GOT3 (cell line): ENCODE measurements around the gene BTG4.

Source experiments
- DNase-seq: peaks from one replicate; lab custom pipeline; 2025; ENCODE audit warnings: mixed read lengths; lab: John Stamatoyannopoulos, UW

The BTG4 gene

DNA sequence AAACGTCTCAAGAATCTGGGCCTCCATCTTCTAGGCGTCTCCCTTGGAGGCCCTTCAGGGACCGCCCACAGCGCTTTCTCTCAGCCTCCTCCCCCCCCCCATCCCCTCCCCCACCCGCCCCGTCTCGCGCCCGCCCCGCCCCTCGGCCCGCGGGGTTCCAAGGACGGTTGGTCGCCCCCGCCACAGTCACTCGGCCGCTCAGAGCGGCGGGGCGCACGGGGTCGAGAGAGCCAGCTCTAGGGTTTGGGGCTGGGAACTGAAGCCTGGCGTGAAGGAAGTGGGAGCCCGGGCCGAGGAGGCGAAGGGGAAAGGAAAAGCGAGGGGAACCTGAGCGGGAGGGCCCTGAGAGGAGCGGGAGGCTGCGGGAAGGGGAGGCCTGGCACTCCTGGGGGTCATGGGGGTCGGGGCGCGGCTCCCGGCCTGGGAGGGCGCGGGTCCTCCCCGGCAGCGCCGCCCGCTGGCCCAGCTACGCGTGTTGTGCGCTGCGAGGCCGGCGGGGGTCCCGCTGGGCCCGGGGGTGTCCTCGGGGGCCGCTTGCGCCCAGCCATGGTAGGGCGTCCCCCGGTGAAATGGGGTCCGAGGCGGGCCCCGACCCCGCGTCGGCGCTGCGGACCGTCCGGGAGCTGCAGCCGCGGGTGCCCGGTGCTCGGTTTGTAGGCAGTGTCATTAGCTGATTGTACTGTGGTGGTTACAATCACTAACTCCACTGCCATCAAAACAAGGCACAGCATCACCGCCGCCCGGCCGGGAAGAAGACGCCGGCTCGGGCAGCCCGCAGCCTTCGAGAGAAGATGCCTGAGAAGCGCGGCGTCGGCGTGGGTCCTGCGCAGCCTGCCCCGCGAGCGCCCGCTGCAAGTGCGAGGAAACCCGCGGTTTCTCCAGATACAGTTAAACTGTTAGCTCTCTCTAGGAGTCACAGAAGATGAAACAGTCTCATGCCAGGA is at the start of gene BTG4:
TSS of gene BTG4 (minus strand) at position 91 of the 944 bp plus-strand sequence. CDS start 13,610 bp downstream, outside the sequence.
- DNase-seq: no peak

DNA sequence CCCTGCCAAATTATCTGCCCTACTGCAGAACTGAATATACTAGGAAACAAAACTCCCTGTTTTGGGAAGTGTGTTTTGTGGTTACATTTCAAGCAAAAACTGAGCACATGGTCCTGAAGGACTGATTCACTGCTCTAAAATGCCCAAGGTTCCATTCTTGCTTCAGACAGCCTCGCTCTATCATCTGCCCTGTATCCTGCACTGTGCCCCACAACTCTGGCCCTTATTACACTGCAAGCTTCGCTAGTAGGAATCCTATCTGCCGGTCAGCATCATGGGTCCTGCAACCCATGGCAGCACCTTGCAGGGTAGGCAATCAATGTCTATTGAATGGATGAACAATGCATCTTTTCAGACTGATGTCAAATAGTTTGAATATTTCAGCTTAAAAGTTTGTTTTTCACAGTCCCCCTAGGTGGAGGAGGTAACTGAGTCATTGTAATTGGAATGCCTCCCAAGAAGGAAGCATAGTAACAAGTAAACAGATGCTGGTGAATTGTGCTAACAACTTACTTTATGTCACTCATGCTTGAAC is 49.7 kb upstream of the BTG4 start:
- no peak for DNase-seq

DNA sequence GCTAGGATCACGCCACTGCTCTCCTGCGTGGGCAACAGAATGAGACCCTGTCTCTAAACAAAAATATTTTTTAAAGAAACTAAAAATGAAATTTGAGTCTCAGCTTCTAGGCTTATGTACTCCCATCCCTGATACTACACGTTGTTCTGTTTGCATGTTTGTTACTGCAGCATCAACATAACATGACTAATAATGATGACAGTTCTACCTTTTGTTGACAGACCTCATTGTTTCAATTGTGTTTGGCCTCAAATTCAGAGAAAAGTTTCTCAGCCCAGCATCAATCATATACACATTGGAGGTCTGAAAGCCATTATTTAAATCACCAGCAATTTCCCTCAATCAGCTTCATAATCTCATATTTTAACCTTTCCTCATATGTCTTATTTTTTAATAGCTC is 49.1 kb upstream of the BTG4 start:
- DNase-seq: no peak

DNA sequence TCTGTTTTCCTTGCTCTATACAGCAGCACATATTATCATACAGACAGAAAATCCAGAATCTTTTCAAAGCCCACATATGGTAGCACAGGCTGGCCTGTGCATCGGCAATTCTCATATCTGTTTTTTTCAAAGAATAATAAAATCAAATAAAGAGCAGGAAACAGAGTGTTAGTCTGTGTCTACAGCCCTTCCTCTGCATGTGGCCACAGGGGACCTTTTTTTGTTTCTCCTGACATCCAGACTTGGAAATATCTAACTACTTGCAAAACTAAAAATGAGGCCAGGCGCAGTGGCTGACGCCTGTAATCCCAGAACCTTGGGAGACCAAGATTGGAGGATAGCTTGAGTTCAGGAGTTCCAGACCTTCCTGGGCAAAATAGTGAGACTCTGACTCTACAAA is 48.6 kb upstream of the BTG4 start:
- no peak for DNase-seq

DNA sequence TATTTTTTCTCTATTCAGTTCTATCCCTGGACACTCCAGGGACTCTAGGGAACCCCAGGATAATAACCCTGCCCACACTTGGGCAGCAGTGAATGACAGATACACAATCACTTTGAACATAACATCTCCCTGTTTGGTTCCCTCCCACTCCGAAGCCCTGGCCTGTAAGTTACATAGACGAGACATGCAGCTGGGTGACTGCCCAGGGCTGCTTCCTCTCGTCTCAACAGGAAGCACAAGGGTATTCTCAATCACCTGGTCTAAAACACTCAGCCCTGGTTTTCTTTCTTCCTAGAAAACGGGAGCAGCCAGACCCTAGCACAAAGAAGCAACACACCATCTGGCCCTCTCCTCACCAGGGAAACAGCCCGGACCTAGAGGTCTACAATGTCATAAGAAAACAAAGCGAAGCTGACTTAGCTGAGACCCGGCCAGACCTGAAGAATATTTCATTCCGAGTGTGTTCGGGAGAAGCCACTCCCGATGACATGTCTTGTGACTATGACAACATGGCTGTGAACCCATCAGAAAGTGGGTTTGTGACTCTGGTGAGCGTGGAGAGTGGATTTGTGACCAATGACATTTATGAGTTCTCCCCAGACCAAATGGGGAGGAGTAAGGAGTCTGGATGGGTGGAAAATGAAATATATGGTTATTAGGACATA is 47.7 kb upstream of the BTG4 start:
- no peak for DNase-seq

DNA sequence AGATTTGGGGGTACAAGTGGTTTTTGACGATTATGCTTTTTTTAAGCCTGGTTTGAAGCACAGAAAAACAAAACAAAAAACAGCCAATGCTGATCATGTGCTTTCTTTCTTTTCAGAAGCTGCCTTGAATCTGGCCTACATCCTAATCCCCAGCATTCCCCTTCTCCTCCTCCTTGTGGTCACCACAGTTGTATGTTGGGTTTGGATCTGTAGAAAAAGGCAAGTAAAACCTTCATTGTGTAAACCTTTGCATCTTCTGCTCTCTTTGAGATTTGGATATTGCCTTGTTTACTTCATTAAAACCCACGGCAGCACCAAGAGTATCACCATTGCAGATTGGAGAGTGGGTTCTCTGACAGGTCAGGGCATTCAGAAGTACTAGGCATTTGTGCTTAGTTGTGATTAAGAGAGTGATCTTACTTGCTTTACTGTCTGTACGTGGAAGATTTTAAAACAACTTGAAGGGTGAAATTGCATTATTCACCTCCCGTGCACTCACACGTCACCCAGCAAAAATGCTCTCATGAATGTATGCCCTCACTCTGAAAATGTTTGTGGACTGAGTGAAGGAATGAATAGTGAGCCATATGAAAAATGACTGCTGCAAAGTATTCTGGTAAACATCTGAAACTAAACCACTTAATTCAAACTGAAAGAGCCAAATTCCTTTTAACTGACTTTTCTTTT is 45.4 kb upstream of the BTG4 start:
- no peak for DNase-seq

DNA sequence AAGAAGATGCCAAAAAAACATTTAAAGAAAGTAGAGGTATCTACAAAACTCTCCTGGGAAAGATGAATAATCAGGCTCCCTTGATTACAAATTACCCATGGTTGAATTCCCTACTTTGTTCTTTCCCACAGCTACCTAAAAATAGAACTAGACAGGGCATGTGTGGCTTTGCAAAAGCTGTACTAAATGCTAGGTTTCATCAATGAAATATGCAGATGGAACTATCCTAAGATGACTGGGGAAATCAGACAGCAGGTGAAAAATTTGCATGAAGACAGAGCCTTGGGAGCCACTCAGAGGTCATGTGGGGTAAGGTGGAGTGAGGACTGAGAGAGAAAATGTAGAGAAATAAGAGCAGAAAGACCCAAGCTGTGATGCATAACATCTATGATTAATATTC is 43.1 kb upstream of the BTG4 start:
- no peak for DNase-seq

DNA sequence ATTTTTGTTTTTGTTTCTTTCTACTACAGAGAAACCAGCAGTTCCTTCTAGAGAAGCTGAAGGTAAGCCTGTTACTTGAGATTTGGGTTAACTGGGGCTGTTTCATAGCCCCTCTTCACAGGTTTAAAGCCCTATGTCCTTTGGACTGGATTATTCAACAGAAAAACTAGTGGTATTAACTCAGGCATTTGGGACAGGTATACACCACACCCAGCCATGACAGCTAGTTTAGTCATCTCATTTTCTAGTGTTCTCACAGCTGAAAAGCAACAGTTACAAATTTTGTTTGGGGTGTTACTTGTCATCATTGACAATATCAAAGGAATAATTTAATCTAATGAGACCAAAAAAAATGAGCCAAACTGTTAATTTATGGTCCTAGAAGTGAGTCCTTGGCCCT is 42.3 kb upstream of the BTG4 start:
- DNase-seq: no peak

DNA sequence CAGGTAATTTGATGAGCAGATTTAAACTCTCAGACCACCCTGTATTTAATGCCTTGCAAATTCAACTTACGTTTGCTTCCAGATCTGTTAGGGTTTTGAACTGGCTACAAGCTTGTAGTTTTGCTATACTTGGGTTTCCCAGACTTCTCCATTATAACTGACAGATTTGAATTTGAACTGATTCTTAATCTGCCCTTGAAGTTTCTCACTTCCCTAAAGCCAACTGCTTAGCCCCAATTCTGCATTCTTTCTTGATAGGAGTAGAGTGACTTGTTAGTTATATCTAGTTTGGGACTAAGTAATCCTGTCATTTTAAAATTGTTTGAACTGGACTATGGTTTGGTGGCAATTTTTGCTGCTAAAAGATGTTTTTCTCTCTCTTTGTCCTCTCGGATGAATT is 38.1 kb upstream of the BTG4 start:
- DNase-seq: no peak

DNA sequence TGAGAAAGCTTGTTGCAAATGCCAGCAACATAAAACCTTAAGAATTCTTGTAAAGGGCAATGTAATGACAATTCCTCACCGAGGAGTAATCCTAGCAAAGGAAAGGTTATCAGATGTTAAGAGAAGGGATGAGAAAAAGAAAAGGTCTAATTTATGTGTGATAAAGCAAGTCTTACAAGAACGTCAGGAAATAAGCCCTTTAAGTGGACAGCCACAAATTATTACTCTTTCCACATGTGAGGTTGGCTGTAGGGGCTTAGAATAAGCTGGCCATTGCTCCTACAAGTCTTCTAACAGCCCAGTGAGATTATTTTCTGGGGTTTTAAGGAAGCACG is 37.6 kb upstream of the BTG4 start:
- no peak for DNase-seq

DNA sequence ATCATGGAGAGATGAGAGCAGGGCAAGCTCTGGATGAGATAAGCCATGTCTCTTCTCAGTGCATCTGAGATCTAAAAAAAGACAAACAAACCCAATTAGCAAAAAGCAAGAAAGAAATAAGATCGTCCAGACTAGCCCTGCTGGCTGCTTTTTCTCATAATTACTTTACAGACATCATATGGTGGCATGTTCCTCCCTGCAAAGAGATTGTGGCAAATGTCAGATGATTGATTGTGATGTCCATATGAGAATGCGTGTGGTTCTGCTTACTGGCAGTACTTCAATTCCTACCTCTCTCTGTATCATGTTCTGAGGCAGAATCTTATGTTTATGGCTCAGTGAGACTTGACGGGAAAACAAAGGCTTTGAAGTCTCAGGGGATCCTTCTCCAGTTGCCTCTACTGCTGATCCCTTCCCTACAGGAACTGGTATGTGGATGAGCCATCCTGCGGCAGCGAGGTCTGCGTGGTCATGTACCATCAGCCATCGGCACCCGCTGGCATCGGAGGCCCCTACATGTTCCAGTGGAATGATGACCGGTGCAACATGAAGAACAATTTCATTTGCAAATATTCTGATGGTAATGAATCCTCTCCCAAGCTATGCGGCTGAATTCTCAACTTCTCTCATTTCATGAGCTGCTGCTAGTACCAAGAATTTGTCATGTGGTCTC is 37.1 kb upstream of the BTG4 start:
- DNase-seq: no peak

DNA sequence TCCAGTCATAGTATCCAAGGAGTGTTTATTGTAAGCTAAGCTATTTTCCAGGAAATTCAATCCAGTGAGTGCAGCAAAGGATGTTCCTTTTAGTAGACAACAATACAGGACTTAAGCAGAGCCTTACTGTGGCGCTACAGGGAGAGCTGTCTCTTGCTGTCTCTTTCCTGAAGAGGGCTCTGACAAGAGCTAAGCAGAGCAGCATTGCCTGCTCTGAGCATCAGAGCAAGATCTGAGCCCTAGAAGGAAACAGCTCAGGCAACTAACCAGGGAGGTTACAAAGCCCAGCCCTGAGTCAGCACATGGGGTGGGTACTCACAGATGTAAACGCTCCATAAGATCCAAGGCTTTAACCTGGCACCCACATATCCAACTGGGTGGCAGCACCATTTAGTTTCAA is 36.3 kb upstream of the BTG4 start:
- DNase-seq: no peak

DNA sequence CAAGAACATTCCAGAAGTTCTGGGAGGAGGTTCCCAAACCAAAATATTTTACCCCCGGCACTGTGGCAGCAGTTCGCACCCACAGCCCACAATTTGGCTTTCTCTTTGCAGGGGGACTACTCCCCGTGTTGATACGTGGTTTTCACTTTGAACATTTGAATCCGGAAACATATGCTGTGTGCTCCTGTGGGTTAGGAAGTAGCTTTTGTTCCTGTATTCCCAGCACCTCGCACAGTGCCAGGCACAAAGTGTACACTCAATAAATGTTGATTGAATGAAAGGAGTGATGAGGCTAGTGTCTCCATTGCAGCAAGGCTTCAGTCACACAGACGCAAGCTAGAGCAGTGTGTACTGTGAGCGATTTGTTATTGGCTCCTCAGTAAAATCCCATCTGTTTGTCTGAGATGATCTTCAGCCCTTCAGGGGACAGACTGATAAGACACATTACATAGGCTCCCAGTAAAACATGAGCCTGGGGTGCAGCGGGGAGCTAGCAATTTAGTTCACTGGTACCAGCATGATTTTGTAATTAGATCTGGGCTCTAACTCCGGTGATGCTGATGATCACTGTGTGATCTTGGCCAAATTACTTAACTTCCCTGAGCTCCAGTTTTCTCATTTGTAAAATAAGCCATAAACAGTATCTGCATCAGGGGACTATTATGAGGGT is 30.6 kb upstream of the BTG4 start:
- DNase-seq: no peak

DNA sequence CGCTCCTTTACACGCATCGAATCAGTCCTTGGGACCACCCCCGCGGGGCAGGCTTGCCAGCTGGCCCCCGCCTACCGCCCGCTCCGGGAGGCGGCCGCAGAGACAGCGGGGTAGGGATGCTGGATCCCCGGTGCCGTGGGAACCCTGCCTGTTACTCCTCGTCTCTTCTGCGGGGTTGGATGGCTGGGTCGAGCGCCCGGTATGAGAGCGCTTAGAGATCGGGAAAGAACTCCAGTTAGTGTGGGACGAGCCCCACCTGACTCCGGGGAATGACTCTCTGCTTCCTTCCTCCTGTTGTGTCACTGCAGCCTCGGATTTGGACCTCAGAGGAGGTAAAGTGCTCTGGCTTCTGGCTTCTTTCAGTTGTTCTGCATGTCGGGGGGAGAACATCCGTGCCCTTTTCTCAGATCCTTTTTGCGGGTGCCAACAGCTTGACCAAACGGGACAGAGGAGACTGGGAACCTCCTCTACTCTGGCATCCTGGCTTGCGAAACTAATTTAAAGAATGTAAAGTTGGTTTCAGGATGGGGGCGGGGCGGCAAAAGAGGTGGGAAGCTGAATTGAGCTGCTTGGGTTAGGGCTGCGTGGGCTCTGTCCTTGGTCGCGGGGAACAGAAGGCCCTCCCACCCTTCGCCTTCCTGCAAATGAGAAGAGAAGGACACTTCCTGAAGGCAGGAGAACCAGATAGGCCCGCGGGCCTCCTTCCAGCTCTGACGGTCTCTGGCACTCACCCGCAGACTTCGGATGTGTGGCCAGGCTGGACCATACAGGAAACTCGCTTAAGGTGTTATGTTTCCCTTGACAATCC is 29.3 kb upstream of the BTG4 start:
- no peak for DNase-seq

DNA sequence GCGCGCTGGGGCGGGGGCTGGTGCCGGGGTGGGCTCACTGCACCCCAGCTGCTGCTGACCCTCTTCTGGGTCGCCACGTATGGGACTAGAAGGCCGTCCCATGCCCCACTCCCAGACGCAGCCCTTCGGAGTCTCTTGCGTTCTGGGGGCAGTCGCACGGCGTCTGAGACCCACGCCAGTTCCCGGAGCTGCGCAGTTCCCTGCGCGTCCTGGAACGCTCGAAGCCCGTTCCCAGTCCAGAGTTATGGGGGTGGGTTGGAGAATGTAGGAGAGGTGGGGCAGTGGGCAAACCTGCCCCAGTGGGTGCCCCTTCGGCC is 28.7 kb upstream of the BTG4 start:
- no peak for DNase-seq

DNA sequence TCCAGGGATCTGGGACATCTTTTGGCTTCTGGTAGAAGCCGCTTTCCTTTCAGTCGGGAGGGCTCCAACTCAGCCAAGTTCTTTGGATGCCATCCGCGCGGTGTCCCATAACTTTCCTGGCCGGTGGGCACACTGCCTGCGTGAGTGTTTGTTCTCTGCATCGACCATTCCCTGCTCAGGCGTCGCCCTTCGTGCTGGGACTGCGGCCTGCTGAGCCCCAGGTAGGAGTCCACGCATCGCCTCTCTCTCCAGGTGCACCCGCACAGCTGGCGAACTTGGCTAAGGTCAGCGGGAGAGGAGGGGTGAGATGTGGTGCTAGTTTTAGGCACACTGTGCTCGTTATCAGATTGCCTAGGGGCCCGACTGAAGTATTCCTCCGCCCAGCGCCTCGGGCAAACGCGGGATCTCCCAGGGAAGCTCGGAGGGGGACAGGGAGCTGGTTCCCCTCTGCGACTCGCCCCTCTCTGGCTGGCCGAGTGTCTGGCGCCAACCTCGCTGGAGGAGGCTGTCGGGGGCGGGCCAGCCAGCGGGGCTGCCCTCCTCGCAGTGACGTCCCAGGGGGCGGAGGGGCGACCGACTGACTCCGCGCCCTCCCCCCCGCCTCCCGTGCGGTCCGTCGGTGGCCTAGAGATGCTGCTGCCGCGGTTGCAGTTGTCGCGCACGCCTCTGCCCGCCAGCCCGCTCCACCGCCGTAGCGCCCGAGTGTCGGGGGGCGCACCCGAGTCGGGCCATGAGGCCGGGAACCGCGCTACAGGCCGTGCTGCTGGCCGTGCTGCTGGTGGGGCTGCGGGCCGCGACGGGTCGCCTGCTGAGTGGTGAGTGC is 28.1 kb upstream of the BTG4 start, which contains the start of gene LAYN:
TSS of gene LAYN (plus strand) at position 607 of the 823 bp plus-strand sequence. CDS start at position 731, 124 bp downstream.
- no peak for DNase-seq

DNA sequence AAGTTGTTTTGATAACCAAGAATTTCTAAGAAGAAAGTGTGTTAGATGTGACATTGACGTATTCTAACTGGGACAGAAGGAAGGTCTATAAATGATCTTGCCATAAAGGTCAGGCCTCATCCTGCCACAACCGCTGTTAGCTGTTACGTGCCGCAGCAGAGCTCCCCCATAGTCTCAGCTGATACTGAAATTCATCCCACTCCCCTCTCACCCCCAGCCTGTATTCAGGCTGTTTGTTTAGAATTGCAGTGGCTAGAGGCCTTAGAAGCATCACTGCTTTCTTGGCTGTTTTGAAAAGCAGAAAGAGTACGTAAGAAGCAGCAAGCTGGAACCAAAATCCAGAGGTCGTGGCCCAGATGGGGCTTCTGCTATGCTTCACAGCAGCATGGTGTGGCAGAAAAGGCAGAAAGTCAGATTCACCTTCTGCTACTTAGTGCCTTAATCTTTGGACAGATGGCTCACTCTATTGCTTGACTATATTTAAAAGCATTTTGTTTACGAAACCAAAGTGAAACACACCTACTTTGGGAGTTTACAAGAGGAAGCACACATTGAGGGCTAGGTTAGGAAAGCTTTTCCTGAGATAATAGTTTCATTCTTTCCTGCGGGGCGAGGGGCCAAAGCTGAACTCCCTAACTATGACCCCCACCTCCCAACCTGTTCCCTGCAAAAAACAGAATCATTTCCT is 27.4 kb upstream of the BTG4 start:
- DNase-seq: no peak

DNA sequence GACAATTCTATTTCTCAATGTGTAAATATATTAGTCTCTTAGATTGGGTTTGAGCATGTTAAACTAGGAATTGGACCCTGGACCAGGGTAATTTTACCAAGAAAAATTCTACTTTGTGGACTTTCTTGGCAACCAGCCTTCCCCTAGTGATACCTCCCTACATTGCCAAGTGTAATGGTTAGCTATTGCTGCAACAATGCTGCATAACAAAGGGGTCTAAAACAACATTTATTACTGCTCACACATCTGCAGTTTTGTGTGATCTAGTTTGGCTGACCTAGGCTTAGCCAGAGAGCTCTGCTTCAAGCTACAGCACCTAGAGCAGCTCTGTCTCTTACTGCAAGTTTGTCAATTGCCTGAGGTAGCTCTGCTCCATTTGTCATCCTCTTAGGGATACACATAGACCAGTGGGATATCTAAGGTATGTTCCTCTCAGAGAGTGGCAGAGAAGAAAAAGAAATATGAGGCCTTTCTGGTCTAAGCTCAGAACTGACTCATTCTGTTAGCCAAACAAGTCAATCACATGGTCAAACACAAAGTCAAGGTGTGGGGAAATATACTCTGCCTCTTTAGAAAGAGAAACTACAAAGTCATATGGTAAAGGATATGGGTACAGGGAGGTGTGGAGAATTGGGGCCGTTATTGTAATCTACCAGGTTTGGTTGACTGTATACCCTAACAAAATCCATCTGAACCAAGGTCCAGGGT is 26.4 kb upstream of the BTG4 start:
- DNase-seq: no peak
